ENCODE results near the gene TIMM44.
A peak's percentile ranks its signal among the peaks of the same experiment; 100 is the strongest.

The TIMM44 gene

GRCh38 chr19:7928334-7928706 lies 15.1 kb downstream of the TIMM44 start:
- POLR2A ChIA-PET (ENCODE audit: low non-redundant PET) = interaction anchor here (0.6 kb wide), 1 partner anchor 12 kb away, joined by 3 read pairs; no protein-coding TSS in a partner anchor
- TF ChIP-seq CTCF (conservative IDR thresholded peaks at IDR 0.05; ENCODE audit: low read depth) = no peak
- CTCF ChIA-PET = interaction anchor here (0.6 to 1.0 kb wide), 3 partner anchors 10 to 77 kb away, joined by 3 to 4 read pairs (median 3); no protein-coding TSS in a partner anchor
- no peak for DNase-seq (ENCODE audit: low spot score)
- peak overlapping the region; percentile 95 for H3K27ac ChIP-seq

- POLR2A ChIA-PET (ENCODE audit: low non-redundant PET) = no interaction called here
- peak overlapping the region; percentile 95 for H3K27ac ChIP-seq
- no peak for TF ChIP-seq CTCF (conservative IDR thresholded peaks at IDR 0.05; ENCODE audit: low read depth)
- DNase-seq (ENCODE audit: low spot score) = no peak
- CTCF ChIA-PET = no interaction called here
These were observed 15.7 kb downstream of the TIMM44 start for GRCh38 chr19:7927605-7928333.

- POLR2A ChIA-PET (ENCODE audit: low non-redundant PET) = no interaction called here
- CTCF ChIA-PET = no interaction called here
- DNase-seq (ENCODE audit: low spot score) = no peak
- TF ChIP-seq CTCF (conservative IDR thresholded peaks at IDR 0.05; ENCODE audit: low read depth) = no peak
- peak overlapping the region; percentile 95 for H3K27ac ChIP-seq
These were observed 16.5 kb downstream of the TIMM44 start for GRCh38 chr19:7926727-7927604.

GRCh38 chr19:7926021-7926726 lies 17.3 kb downstream of the TIMM44 start, which contains the start of gene CTXN1:
TSS of gene CTXN1 (minus strand) at chr19:7926135. CDS start at chr19:7925538, 597 bp downstream.
- no peak for TF ChIP-seq CTCF (conservative IDR thresholded peaks at IDR 0.05; ENCODE audit: low read depth)
- DNase-seq (ENCODE audit: low spot score) = peak; percentile 70
- H3K27ac ChIP-seq = peak within 1 kb of the TSS; percentile 95
- CTCF ChIA-PET = no interaction called here
- POLR2A ChIA-PET (ENCODE audit: low non-redundant PET) = no interaction called here

GRCh38 chr19:7925171-7925851 lies 18.2 kb downstream of the TIMM44 start:
- H3K27ac ChIP-seq = peak overlapping the region; percentile 95; the same call in 1 of the 2 replicates
- peak; percentile 53 for DNase-seq (ENCODE audit: low spot score)
- TF ChIP-seq CTCF (conservative IDR thresholded peaks at IDR 0.05; ENCODE audit: low read depth) = peak; percentile 78
- ChIA-PET POLR2A (ENCODE audit: low non-redundant PET) (no interaction called here), CTCF (no interaction called here)
